ENCODE results near the gene SH3BP4. TPM values are rescaled to one million over a fixed set of nuclear protein-coding genes. Genes with fewer than 3 reads are reported as not detected.

Gene SH3BP4
- total and polyA plus RNA-seq, 2 of the 13 experiments (the other 11 are each of a cell fraction or from before 2014, with no cell fraction given): 34.6 to 99.1 TPM

DNA sequence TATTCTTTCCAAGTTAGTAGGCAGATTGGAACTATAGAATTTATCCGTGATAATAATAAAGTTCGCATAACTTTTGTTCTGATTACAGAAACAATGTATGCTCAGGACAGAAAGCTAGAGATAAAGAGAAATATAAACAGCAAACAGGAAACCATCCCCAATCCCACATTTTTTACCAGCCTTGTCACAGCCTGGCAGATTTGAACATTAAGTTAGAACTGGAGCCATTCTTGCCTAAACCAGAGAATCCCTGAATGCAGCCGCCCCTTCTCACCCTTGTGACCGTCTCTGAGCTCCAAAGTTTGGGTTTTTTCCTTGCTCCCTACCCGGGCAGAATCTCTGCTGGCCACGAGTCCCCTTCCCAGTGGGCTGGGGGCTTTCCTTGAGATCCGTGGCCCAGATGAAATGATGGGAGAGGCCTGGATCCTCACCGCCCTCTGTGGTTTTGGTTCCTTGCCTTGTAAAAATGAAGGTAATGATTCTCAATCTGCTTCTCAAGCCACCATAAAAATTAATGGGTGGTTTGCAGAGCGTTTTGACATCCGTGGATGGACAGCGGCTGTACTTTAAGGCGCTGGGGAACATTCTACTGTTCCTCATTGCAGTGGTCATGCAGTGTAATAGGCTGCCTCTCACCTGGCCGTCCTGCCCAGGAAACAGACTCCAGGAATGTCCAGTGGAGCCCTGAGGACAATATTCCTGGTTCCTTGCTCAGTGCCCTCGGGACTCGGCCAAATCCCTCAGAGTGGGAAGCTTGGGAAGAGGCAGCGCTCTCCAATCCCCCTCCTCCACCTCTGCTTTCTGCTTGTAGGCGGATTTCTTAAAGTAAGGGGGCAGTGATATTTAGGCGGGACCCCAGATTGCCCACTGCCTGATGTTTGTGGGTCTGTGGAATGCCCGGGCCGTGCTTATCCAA is 1.6 kb downstream of the SH3BP4 start (continued):
- no peak for TF ChIP-seq ZNF776 (CRISPR knock-in tag; IDR thresholded peaks at IDR 0.05)
- TF ChIP-seq ZNF296 (CRISPR knock-in tag; conservative IDR thresholded peaks at IDR 0.05): no peak
- no peak for TF ChIP-seq FOXO1 (CRISPR knock-in tag; IDR thresholded peaks at IDR 0.05)
- TF ChIP-seq ZNF354B (CRISPR knock-in tag; IDR thresholded peaks at IDR 0.05): no peak
- peak; percentile 48 for TF ChIP-seq SALL1 (CRISPR knock-in tag; IDR thresholded peaks at IDR 0.05)
- no peak for TF ChIP-seq ZNF841 (CRISPR knock-in tag; IDR thresholded peaks at IDR 0.05; ENCODE audit: borderline replicate concordance)
- no peak for TF ChIP-seq KAT8 (CRISPR knock-in tag; IDR thresholded peaks at IDR 0.05)
- TF ChIP-seq, protein P1, sequence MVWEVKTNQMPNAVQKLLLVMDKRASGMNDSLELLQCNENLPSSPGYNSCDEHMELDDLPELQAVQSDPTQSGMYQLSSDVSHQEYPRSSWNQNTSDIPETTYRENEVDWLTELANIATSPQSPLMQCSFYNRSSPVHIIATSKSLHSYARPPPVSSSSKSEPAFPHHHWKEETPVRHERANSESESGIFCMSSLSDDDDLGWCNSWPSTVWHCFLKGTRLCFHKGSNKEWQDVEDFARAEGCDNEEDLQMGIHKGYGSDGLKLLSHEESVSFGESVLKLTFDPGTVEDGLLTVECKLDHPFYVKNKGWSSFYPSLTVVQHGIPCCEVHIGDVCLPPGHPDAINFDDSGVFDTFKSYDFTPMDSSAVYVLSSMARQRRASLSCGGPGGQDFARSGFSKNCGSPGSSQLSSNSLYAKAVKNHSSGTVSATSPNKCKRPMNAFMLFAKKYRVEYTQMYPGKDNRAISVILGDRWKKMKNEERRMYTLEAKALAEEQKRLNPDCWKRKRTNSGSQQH (CRISPR knock-in tag; IDR thresholded peaks at IDR 0.05; ENCODE audit: low read depth): no peak
- no peak for TF ChIP-seq DNMT1 (CRISPR knock-in tag; IDR thresholded peaks at IDR 0.05)
- no peak for TF ChIP-seq ZNF605 (CRISPR knock-in tag; IDR thresholded peaks at IDR 0.05)
- TF ChIP-seq, protein P2, sequence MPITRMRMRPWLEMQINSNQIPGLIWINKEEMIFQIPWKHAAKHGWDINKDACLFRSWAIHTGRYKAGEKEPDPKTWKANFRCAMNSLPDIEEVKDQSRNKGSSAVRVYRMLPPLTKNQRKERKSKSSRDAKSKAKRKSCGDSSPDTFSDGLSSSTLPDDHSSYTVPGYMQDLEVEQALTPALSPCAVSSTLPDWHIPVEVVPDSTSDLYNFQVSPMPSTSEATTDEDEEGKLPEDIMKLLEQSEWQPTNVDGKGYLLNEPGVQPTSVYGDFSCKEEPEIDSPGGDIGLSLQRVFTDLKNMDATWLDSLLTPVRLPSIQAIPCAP (CRISPR knock-in tag; IDR thresholded peaks at IDR 0.05; ENCODE audit: low read depth): no peak
- peak; percentile 61; the same call in 1 of the 2 replicates for TF ChIP-seq ZNF777 (CRISPR knock-in tag; IDR thresholded peaks at IDR 0.05)
- TF ChIP-seq, protein P3, sequence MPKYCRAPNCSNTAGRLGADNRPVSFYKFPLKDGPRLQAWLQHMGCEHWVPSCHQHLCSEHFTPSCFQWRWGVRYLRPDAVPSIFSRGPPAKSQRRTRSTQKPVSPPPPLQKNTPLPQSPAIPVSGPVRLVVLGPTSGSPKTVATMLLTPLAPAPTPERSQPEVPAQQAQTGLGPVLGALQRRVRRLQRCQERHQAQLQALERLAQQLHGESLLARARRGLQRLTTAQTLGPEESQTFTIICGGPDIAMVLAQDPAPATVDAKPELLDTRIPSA (CRISPR knock-in tag; IDR thresholded peaks at IDR 0.05; ENCODE audit: borderline replicate concordance): 0 out of 2 replicates have a peak, but pooled peaks have one; percentile 20
- TF ChIP-seq ZNF749 (CRISPR knock-in tag; IDR thresholded peaks at IDR 0.05; ENCODE audit: borderline replicate concordance): no peak
- no peak for TF ChIP-seq KLF16 (CRISPR knock-in tag; IDR thresholded peaks at IDR 0.05)
- TF ChIP-seq, protein P4, sequence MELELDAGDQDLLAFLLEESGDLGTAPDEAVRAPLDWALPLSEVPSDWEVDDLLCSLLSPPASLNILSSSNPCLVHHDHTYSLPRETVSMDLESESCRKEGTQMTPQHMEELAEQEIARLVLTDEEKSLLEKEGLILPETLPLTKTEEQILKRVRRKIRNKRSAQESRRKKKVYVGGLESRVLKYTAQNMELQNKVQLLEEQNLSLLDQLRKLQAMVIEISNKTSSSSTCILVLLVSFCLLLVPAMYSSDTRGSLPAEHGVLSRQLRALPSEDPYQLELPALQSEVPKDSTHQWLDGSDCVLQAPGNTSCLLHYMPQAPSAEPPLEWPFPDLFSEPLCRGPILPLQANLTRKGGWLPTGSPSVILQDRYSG (CRISPR knock-in tag; IDR thresholded peaks at IDR 0.05): no peak
- no peak for TF ChIP-seq SP140L (CRISPR knock-in tag; IDR thresholded peaks at IDR 0.05; ENCODE audit: borderline replicate concordance)
- TF ChIP-seq, protein P5, sequence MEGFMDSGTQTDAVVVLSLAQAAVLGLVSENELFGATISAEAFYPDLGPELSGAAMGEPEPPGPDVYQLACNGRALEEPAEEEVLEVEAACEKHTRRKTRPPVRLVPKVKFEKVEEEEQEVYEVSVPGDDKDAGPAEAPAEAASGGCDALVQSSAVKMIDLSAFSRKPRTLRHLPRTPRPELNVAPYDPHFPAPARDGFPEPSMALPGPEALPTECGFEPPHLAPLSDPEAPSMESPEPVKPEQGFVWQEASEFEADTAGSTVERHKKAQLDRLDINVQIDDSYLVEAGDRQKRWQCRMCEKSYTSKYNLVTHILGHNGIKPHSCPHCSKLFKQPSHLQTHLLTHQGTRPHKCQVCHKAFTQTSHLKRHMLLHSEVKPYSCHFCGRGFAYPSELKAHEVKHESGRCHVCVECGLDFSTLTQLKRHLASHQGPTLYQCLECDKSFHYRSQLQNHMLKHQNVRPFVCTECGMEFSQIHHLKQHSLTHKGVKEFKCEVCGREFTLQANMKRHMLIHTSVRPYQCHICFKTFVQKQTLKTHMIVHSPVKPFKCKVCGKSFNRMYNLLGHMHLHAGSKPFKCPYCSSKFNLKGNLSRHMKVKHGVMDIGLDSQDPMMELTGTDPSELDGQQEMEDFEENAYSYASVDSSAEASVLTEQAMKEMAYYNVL (CRISPR knock-in tag; IDR thresholded peaks at IDR 0.05; ENCODE audit: borderline replicate concordance): no peak
- TF ChIP-seq, protein P6, sequence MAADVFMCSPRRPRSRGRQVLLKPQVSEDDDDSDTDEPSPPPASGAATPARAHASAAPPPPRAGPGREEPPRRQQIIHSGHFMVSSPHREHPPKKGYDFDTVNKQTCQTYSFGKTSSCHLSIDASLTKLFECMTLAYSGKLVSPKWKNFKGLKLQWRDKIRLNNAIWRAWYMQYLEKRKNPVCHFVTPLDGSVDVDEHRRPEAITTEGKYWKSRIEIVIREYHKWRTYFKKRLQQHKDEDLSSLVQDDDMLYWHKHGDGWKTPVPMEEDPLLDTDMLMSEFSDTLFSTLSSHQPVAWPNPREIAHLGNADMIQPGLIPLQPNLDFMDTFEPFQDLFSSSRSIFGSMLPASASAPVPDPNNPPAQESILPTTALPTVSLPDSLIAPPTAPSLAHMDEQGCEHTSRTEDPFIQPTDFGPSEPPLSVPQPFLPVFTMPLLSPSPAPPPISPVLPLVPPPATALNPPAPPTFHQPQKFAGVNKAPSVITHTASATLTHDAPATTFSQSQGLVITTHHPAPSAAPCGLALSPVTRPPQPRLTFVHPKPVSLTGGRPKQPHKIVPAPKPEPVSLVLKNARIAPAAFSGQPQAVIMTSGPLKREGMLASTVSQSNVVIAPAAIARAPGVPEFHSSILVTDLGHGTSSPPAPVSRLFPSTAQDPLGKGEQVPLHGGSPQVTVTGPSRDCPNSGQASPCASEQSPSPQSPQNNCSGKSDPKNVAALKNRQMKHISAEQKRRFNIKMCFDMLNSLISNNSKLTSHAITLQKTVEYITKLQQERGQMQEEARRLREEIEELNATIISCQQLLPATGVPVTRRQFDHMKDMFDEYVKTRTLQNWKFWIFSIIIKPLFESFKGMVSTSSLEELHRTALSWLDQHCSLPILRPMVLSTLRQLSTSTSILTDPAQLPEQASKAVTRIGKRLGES (CRISPR knock-in tag; IDR thresholded peaks at IDR 0.05; ENCODE audit: borderline replicate concordance): no peak

Measured in HepG2 (cell line).